Measurements from ENCODE around the gene ZFR2. TPM values are rescaled to one million over a fixed set of nuclear protein-coding genes. Genes with fewer than 3 reads are reported as not detected.

Gene ZFR2
- polyA plus RNA-seq, 3 donors = not detected

GRCh38 chr19:3768015-3768747 is 100.7 kb downstream of the ZFR2 start:
- Mint-ChIP-seq H3K4me1 (peaks cover 4% of the 10 kb centered on the region), H3K9me3 (peaks cover 0 to 3% (median 0%) of the 10 kb centered on the region in 7 donors), H3K4me3 (no peak overlapping the region), H3K36me3 (peaks cover 17 to 51% of the 10 kb centered on the region in 2 donors), H3K27ac (peak overlapping the region in 2 of 7 donors; percentile 19 to 65), H3K27me3 (ENCODE audit: low read depth in 3 of 3) (peaks cover 0 to 7% (median 0%) of the 10 kb centered on the region in 3 donors)
- no peak overlapping the region for H2AFZ ChIP-seq (ENCODE audit: insufficient read depth, low read depth, low read length, poor library complexity, severe bottlenecking)
- WGBS (ENCODE audit: insufficient coverage) = 84% methylated on average over 9 of the region's 25 CpGs
- H3K27ac ChIP-seq (ENCODE audit: low read depth in 1 of 2, low read length in 2 of 2) = no peak overlapping the region
- peaks cover 40 to 46% of the 10 kb centered on the region in 2 donors for H3K36me3 ChIP-seq (replicated peaks in 1 of 2; ENCODE audit: control insufficient read depth in 1 of 2, insufficient read depth in 2 of 2, low read length in 2 of 2)
- TF ChIP-seq CTCF (IDR thresholded peaks at IDR 0.05) = no peak
- no peak overlapping the region for H3K4me2 ChIP-seq (replicated peaks; ENCODE audit: extremely low read depth, low read length, poor library complexity, severe bottlenecking)
- peaks cover 6 to 7% of the 10 kb centered on the region in 2 donors for H3K4me1 ChIP-seq (ENCODE audit: control insufficient read depth in 1 of 2, insufficient read depth in 2 of 2, low read length in 2 of 2)
- H3K4me3 ChIP-seq (replicated peaks in 1 of 3; ENCODE audit: low read depth in 2 of 3, low read length in 3 of 3) = no peak overlapping the region
- H3K27me3 ChIP-seq (ENCODE audit: control insufficient read depth in 2 of 2, insufficient read depth in 2 of 2, low read length in 2 of 2) = no peaks in the 10 kb centered on the region
- intact Hi-C loops (cut with micrococcal nuclease) = no loop called here
- H3K9ac ChIP-seq (ENCODE audit: insufficient read depth, low read length, poor library complexity, severe bottlenecking) = no peak overlapping the region
- DNase-seq = no peak
- no peaks in the 10 kb centered on the region for H3K9me3 ChIP-seq (replicated peaks in 1 of 2; ENCODE audit: control insufficient read depth in 1 of 2, insufficient read depth in 1 of 2, low read length in 2 of 2)
- peaks cover 4% of the 10 kb centered on the region for H3K79me2 ChIP-seq (ENCODE audit: insufficient read depth, low read length)
- peaks cover 13% of the 10 kb centered on the region for H4K20me1 ChIP-seq (ENCODE audit: insufficient read depth, low read length)

DNA sequence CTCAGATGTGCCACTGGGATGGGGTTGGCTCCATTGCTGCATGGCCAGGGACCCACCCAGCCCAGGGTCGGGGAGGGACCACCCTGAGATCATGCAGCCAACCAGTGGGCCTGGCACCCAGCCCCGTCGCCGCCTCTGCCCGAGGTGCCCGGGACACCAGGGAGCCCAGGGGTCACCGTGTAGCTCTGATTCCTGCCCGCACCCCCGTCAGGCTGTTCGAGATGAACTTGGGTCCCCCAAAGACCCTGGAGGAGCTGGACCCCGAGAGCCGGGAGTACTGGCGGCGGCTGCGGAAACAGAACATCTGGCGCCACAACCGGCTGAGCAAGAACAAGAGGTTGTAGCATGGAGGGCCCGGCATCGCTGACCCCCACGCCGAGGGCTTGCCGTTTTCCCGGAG is 101.8 kb downstream of the ZFR2 start:
- H3K4me1 ChIP-seq (ENCODE audit: control insufficient read depth in 1 of 2, insufficient read depth in 2 of 2, low read length in 2 of 2) = peaks cover 8 to 10% of the 10 kb centered on the region in 2 donors
- H3K4me2 ChIP-seq (replicated peaks; ENCODE audit: extremely low read depth, low read length, poor library complexity, severe bottlenecking) = no peak overlapping the region
- 94% methylated on average over 23 of the region's 23 CpGs for WGBS (ENCODE audit: insufficient coverage)
- no peak overlapping the region for H3K27ac ChIP-seq (ENCODE audit: low read depth in 1 of 2, low read length in 2 of 2)
- Mint-ChIP-seq H3K27me3 (ENCODE audit: low read depth in 3 of 3) (peaks cover 0 to 3% (median 0%) of the 10 kb centered on the region in 3 donors), H3K4me3 (no peak overlapping the region), H3K4me1 (peaks cover 7% of the 10 kb centered on the region), H3K27ac (peak overlapping the region in 2 of 7 donors; percentile 56 to 77), H3K9me3 (peaks cover 0 to 3% (median 0%) of the 10 kb centered on the region in 7 donors), H3K36me3 (peaks cover 17 to 51% of the 10 kb centered on the region in 2 donors)
- no peaks in the 10 kb centered on the region for H3K9me3 ChIP-seq (replicated peaks in 1 of 2; ENCODE audit: control insufficient read depth in 1 of 2, insufficient read depth in 1 of 2, low read length in 2 of 2)
- H4K20me1 ChIP-seq (ENCODE audit: insufficient read depth, low read length) = peaks cover 13% of the 10 kb centered on the region
- no peak for TF ChIP-seq CTCF (IDR thresholded peaks at IDR 0.05)
- H3K36me3 ChIP-seq (replicated peaks in 1 of 2; ENCODE audit: control insufficient read depth in 1 of 2, insufficient read depth in 2 of 2, low read length in 2 of 2) = peaks cover 40 to 46% of the 10 kb centered on the region in 2 donors
- no peak overlapping the region for H3K9ac ChIP-seq (ENCODE audit: insufficient read depth, low read length, poor library complexity, severe bottlenecking)
- no peak for DNase-seq
- no peak overlapping the region for H3K4me3 ChIP-seq (replicated peaks in 1 of 3; ENCODE audit: low read depth in 2 of 3, low read length in 3 of 3)
- peaks cover 4% of the 10 kb centered on the region for H3K79me2 ChIP-seq (ENCODE audit: insufficient read depth, low read length)
- H2AFZ ChIP-seq (ENCODE audit: insufficient read depth, low read depth, low read length, poor library complexity, severe bottlenecking) = no peak overlapping the region
- H3K27me3 ChIP-seq (ENCODE audit: control insufficient read depth in 2 of 2, insufficient read depth in 2 of 2, low read length in 2 of 2) = no peaks in the 10 kb centered on the region
- intact Hi-C loops (cut with micrococcal nuclease) = no loop called here
